Adrenal gland (tissue), 5 donors: ENCODE data around the gene HSPA9.

ENCODE experiments used
- POLR2A ChIP-seq, 2 donors: fragments of 450-650 bp; IDR thresholded peaks; one replicate each; pipeline ENCODE4 v1.6.1; 2017; ENCODE audit warnings: antibody characterized with exemption in 2 of 2, mild to moderate bottlenecking in 2 of 2, moderate library complexity in 1 of 2
- TF ChIP-seq, protein P1 (sequence below), 6 experiments: fragments of 450-650 bp in 4 of 6; fragments of 200-600 bp in 2 of 6; sonication (generic) in 1 of 6; IDR thresholded peaks; 1 replicate in 5 of 6; 2 replicates in 1 of 6; pipeline versions ENCODE4 v1.5.1 to v1.8.0; 2016 to 2021; ENCODE audit warnings: antibody characterized with exemption in 6 of 6, mild to moderate bottlenecking in 2 of 6, moderate library complexity in 1 of 6
- donor health status: DM: no; HTN: no; CAD: no.

DNA sequence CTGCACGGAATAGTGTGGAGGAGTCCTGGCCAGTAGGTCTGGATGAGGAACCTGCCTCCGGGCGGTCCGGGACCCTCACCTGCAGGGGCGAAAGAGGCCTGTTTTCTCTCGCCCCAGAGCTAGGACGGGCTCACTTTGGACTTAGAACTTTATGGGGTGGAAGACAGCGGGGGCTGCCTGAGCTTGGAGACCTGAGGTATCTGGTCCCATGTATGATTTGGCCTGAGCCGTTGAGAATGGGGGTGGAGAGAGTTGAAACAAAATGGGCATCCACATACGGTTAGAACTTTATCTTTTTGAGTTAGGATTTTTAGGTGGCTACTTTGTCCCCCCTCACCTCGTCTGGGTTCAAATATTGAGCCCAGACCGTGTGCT, 31.5 kb downstream of the HSPA9 start:
- TF ChIP-seq, protein P1, sequence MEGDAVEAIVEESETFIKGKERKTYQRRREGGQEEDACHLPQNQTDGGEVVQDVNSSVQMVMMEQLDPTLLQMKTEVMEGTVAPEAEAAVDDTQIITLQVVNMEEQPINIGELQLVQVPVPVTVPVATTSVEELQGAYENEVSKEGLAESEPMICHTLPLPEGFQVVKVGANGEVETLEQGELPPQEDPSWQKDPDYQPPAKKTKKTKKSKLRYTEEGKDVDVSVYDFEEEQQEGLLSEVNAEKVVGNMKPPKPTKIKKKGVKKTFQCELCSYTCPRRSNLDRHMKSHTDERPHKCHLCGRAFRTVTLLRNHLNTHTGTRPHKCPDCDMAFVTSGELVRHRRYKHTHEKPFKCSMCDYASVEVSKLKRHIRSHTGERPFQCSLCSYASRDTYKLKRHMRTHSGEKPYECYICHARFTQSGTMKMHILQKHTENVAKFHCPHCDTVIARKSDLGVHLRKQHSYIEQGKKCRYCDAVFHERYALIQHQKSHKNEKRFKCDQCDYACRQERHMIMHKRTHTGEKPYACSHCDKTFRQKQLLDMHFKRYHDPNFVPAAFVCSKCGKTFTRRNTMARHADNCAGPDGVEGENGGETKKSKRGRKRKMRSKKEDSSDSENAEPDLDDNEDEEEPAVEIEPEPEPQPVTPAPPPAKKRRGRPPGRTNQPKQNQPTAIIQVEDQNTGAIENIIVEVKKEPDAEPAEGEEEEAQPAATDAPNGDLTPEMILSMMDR (IDR thresholded peaks at IDR 0.05) = peak in 1 of 6 experiments; percentile 21
- TF ChIP-seq POLR2A (IDR thresholded peaks at IDR 0.05) = peak; percentile 74 to 86
